Lung microvascular endothelial cell (primary cell): ENCODE results near the gene PIERCE2. TPM values are rescaled to one million over a fixed set of nuclear protein-coding genes. Genes with fewer than 3 reads are reported as not detected.
"Not testable (repeated sequence)": the region's sequence is repeated elsewhere in the genome, so short reads cannot be mapped to it uniquely, and the experiment has no call there.

Experiments
- DNase-seq, 2 donors: peaks; one replicate each; pipeline versions ENCODE4 v3.0.0 to v3.0.0-alpha.2; 2010; ENCODE audit warnings: low read depth in 2 of 2
- total RNA-seq: library from RNA; depleted of rRNA; stranded (reverse); fragments of >200 nt; gene quantifications from 2 replicates; pipeline ENCODE4 v1.2.1, GENCODE V29; 2014

Gene PIERCE2, protein sequence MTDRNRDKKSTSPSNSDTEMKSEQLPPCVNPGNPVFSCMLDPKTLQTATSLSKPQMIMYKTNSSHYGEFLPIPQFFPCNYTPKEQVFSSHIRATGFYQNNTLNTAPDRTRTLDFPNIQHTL
- 0.60 and 0.87 TPM in 2 replicates for total RNA-seq

- peak; percentile 96 for DNase-seq
Measured at GRCh38 chr15:55408012-55408928, at the start of gene PIERCE2, which contains the start of gene CCPG1. Gene PIERCE2 (plus strand): TSS chr15:55408495. CDS start chr15:55408769, 274 bp downstream. Gene CCPG1 (minus strand): TSS chr15:55408359. CDS start chr15:55389424, 18,935 bp downstream.

DNA sequence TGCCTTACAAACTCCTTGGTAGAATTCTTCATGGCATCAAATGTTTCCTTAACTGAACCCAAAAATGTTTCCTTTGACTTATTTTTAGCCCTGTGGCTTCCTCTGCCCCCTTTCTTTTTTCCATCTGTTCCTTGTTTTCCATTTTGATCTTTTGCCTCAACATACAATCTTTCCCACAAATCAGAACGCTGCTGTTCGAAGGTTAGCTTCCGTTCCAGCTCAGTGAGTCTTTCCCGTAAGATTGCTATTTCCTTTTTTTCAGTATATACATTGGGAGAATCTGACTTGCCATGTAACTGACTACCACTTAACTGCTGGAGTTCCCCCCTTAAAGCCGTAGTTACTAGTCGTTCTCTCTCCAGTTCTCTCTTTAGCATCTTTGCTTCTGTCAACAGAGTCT lies 48.0 kb upstream of the PIERCE2 start:
- peak in 1 of 2 donors; percentile 50 for DNase-seq

DNA sequence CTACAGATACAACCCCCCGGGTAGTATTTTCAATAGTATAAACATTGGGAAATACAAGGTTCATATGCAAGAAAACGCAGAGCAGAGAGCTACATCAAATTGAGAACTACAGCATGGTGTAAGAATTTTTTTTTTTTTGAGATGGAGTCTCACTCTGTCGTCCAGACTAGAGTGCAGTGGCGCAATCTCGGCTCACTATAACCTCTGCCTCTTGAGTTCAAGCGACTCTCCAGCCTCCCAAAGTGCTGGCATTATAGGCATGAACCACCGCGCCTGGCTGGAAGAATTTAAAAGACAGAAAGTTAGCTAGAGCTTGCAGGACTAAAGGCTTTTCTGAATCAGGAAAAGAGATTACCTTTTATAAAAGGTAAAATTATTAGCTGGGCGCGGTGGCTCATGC lies 47.2 kb upstream of the PIERCE2 start:
- no peak for DNase-seq

DNA sequence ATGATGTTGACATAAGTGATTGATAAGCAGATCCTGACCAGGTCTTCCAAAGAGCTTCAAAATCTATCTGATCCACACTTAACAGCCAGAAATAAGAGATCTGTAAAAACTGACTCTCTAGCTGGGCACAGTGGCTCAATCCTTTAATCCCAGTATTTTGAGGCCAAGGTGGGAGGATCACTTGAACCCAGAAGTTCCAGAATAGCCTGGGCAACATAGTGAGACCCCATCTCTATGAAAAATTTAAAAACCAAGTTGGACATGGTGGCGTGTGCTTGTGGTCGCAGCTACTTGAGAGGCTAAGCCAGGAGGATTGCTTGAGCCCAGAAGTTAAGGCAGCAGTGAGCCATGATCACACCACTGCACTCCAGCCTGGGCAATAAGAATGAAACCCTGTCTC lies 45.7 kb upstream of the PIERCE2 start:
- DNase-seq = no peak

DNA sequence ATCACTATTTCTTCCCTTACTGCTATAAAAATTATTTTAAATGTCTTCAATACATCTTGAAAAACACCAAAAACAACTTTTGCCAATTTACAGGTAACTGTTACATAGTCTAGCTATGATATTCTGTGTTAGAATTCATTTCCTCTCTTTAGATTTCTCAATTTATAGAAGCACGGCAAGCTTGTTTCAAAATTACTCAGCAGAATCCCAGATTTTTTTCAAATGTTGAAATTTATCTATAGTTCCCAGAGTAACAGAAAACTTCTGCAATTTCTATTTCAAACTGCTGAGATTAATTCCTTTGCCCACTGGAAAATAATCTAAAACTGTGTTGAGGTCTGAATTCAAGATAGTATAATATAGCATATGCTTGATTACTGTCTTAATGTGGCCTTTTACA lies 41.3 kb upstream of the PIERCE2 start:
- no peak for DNase-seq

- peak; percentile 36 to 43 for DNase-seq
Measured at GRCh38 chr15:55372701-55373440, 35.4 kb upstream of the PIERCE2 start.

GRCh38 chr15:55379095-55379494 lies 29.2 kb upstream of the PIERCE2 start:
- no peak for DNase-seq

GRCh38 chr15:55381595-55381994 lies 26.7 kb upstream of the PIERCE2 start:
- DNase-seq = no peak

GRCh38 chr15:55383687-55384086 lies 24.6 kb upstream of the PIERCE2 start:
- no peak for DNase-seq

- no peak for DNase-seq
Measured at GRCh38 chr15:55387027-55387426, 21.3 kb upstream of the PIERCE2 start.

DNA sequence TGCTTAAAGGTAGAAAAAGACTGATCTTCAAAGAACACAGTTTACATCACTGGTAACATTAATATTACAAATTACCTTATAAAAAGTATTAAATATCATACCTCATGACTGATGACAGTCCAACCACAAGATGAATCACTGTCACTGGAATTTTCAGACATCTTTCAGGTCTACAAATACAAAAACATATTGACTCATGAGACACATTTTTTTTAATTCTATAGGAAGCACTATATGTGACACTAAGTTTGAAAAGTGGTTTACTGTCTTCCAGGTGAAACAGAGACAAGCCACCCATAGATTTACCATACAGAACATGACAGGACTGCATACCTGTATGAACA lies 19.1 kb upstream of the PIERCE2 start:
- DNase-seq = peak in 1 of 2 donors; percentile 36

DNA sequence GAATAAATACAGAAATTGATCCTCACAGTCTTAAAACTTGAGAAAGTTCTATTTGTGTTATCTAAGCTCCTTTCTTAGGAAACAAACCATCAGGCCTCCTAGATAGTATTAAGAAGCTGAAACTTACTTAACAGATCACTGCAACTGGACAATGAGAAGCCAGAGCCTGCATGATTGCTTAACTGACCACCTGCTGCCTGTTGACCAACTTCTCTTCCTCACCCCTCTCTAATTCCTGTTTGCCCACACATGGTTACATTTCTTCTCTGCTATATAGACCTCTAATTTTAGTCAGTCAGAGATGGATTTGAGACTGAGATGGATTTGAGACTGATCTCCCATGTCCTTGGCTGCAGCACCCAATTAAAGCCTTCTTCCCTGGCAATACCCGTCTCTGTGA lies 13.6 kb upstream of the PIERCE2 start:
- DNase-seq = no peak

DNA sequence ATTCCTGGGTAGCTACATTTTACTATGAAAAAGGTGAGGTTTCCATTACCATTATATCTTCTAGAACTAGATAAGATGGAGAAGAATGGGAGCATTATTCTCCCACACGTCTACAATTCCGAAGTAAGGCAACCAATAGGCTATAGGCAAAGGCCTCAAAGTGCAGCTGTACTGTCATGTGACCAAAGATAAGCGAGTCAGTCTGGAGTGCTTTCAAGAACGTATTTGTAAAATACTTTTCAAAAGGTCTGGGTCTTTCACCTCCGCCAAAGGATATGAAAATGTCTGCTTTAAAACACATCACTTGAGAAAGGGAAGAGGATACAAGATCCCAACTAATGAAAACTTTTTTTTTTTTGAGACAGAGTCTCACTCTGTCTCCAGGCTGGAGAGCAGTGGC lies 10.1 kb upstream of the PIERCE2 start:
- DNase-seq = no peak

DNA sequence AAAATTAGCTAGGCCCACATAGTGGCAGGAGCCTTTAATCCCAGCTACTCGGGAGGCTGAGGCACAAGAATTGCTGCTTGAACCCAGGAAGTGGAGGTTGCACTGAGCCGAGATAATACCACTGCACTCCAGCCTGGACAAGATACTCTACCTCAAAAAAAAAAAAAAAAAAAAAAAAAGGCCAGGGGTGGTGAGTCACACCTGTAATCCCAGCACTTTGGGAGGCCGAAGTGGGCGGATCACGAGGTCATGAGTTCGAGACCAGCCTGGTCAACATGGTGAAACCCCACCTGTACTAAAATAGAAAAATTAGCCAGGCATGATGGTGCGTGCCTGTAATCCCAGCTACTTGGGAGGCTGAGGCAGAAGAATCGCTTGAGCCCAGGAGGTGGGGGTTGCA lies 8.2 kb upstream of the PIERCE2 start:
- not testable (repeated sequence) for DNase-seq

DNA sequence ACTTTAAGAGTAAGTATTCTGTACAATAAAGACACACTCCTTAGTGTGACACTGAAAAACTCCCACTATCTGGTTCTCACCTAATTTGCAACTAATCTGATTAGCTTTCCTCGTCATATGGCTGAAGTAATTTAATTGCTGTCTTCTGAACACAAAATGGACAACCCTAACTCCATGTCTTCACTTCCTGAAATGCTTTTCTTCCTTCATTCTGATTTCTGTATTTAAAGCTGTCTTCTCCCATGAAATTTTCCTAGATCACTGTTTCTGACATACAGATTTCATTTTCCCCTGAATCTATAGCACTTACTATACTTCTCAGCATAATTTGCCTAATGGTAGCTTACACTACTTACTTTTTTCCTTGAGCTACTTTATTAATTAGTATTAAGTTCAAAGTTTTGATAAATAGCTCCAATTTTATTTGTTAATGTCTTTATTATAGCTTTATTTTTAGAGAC lies 6.5 kb upstream of the PIERCE2 start:
- DNase-seq = no peak

DNA sequence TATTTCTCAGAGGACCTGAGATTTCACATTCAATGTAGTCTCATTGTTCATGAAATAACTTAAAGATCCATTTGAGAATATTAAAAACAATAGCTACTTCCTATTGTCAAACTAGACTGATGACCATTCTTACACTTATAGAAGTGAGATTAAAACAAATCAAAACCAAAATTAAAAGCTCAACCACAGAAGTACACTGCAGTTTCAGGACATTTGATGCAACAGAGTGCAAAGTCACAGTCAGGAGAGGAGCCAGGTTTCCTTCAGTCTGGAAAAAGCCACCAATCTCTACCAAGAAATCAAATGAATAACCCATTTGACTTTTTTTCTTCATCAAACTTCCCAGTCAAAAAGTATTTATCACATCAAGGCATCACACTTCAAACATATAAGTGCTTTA lies 5.6 kb upstream of the PIERCE2 start:
- peak in 1 of 2 donors; percentile 12 for DNase-seq

DNA sequence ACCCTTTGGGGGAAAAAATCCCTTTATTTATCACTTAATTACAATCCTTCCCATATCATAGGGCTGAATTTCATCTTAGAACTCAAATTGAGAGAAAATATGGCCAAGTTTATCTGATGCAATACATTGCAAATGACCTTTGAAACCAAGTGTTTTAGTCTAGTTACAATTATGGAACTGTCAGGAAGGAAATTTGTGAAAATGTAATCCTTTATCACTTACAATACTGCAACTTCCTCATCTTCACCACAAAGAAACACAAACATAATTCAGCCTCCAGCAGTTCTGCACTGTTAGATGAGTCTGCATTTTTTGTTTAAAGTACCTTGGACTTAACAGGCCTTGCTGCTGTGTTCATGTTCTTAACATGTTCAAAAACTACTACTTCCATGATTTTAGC lies 4.8 kb upstream of the PIERCE2 start:
- peak; percentile 11 to 65 for DNase-seq

GRCh38 chr15:55407498-55408011 lies 740 bp upstream of the PIERCE2 start:
- DNase-seq = no peak

DNA sequence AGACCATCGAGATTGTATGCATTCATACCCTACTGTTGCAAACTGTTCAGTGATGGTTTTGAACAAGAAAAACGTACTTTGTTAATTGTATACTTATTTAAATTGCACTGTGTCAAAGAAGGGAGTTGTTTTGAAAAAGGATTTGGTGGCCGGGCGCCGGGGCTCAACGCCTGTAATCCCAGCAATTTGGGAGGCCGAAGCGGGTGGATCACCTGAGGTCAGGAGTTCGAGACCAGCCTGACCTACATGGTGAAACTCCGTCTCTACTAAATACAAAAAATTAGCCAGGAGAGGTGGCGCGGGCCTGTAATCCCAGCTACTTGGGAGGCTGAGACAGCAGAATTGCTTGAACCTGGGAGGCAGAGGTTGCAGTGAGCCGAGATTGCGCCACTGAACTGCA lies 681 bp downstream of the PIERCE2 start:
- DNase-seq = not testable (repeated sequence)

- DNase-seq = not testable (repeated sequence)
Measured at GRCh38 chr15:55417678-55418077, 9.4 kb downstream of the PIERCE2 start.

GRCh38 chr15:55420171-55420866 lies 12.0 kb downstream of the PIERCE2 start:
- DNase-seq = no peak
